ENCODE data around the gene ZKSCAN1.
A peak's percentile ranks its signal among the peaks of the same experiment; 100 is the strongest.

Gene ZKSCAN1

DNA sequence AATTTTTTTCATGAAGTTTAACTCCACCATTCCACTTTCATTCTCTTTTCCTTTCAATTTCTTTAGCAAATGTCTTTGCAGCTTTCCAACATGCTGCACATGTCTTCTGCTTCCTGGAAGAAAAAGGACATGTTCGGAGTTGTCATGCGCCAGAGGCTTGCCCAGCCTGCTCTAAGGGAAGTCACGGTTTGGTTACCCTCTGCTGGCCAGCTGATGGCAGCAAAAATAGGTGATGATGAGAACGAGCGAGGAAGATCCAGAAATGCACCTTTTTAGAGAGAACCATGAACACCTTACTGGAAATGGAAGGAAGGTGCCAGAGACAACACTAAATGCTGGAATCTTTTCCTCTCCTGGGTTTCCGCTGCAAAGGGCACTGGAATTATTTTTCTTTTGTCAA lies 29.3 kb downstream of the ZKSCAN1 start:
- DNase-seq, result no peak

DNA sequence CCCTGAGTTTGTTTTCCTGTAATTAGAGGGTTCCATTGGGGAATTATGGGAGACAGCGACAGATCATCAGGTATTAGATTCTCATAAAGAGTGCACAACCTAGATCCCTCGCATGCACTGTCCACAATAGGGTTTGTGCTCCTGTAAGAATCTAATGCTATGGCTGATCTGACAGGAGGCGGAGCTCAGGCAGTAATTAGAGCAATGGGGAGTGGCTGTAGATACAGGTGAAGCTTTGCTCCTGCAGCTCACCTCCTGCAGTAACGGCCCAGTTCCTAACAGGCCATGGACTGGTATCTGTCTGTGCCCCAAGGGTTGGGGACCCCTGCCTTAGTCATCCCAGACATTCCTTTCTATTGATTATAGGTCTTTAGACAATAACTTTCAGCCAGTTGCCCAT lies 33.3 kb downstream of the ZKSCAN1 start:
- peak; percentile 14 for DNase-seq

DNA sequence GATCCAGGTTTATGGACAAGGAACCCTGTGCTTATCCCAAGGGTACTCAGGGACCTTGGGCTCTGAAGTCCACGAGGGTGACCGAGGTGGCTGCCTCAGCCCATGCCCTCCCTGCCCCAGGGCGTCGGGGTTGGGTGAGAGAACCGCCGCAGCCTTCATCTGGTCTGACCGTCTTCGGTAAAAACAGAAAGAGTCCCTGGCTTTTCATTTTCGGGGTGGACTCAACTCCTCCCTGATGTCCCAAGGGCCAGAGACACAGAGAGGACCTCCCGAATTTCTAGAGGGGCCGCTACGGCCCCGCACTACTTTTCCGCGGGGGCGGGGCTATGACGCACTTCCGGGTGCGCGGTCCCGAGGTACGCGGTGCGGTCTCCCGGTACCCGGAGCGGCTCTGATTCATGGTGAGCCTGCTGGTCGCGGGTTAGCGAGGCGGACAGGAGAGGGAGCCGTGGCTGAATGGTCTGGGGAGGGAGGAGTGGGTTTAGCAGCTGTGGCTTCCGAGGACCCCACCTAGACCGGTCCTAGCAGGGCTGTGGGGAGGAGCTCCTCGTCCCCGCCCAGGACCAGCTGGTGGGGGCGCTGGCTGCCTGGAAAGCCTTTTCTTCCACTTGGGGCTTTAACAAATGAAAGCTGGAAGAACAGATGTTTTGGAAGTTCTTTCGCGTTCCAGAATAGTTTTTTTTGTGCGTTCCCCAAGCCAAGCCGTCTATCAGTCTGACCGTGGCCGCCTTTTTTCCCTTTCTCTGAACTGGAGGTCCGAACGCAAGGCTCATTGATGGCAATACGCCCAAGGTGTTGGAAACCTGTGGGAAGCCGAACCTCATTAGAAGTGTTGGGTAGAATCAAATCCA lies 34.3 kb downstream of the ZKSCAN1 start, which contains the start of gene ZSCAN21:
Gene ZSCAN21, plus strand, starts transcription at position 334 of the 851 bp plus-strand sequence. CDS start 7,233 bp downstream, outside the sequence.
- peak; percentile 81 for DNase-seq

DNA sequence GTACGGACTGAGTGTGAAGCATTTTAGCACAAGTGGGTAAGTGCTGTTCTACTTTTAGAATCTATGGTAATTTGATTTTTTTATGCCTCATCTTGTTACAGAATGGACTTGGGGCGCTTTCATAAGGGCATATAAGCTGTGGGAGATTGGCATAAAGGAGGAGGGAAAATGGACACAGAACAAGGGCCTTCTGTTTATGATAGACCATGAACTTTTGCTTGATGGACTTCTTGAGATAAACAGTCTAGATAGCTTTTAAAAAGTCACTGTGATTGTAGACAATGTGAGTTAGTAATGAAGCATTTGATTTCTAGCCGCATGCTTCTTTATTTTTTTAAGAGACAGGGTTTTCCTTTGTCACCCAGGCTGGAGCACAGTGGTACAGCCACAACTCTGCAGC lies 36.2 kb downstream of the ZKSCAN1 start:
- no peak for DNase-seq

DNA sequence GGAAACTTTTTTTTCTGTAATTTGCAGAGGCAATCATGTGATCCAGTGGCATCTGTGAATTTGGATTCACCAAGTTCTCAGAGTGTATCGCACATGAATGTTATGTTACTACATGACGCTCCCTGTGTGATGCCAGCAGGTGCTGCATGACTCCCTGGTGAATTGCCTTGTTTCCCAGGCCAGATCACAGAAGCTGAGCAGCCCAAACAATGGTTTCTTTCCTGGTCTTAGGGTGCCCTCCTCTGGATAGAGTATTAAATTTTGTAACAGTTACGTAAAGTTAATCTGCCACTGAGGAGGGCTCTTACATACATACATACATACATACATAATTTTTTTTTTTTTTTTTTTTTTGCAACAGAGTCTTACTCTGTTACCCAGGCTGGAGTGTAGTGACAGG lies 37.8 kb downstream of the ZKSCAN1 start:
- DNase-seq, result peak; percentile 70

DNA sequence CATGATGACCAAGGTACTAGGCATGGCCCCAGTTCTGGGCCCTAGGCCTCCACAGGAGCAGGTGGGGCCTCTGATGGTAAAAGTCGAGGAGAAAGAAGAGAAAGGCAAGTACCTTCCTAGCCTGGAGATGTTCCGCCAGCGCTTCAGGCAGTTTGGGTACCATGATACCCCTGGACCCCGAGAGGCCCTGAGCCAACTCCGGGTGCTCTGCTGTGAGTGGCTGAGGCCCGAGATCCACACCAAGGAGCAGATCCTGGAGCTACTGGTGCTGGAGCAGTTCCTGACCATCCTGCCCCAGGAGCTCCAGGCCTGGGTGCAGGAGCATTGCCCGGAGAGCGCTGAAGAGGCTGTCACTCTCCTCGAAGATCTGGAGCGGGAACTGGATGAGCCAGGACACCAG lies 41.6 kb downstream of the ZKSCAN1 start:
- DNase-seq, result no peak

DNA sequence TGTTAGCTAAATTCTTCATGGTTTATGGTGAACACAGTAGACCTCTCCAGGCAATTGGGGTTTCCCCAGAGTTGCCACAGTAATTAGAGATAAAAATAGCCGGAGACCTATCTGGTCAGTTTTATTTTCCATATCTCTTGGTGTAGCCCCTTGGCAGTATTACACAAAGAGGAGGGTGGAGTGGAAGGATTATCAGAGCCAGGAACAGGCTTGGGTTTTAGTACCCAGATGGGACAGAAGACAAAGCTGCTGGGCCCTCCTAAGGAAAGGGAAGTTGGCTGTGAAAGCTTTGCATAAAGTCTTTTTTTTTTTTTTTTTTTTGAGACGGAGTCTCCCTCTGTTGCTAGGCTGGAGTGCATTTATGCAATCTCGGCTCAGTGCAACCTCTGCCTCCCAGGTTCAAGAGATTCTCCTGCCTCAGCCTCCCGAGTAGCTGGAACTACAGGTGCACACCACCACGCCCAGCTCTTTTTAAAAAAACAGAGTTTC lies 43.9 kb downstream of the ZKSCAN1 start:
- no peak for DNase-seq

DNA sequence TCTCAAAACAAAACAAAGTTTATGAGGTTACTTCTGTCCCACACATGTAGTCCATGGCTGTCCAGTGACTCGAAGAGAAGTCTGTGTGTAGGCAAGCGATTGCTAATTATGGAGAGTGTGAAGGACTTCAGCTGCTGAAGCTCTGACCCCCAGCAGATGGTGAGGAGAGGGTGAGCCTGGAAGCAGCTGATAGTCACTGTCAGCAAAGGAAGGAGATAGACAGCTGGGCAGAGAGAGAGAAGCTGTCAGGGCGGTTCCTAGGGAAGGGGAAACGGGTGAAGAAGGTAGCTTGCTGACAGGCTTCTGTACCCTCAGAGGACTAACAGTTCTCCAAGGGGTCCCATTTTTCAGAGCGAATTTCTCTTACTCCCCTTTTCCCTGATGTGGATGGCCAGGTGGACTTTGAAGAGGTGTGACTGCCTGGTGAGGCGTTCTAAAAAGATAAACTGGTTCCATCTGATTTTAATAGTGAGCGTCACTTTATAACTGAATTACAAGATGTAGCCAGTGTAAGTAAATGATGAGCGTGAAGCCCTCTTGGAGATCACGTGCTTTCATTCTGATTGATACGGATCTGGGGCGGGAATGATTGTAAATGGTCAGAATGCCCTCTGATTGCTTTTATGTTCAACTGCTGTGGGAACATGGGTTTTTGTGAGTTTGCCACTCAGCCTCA lies 46.3 kb downstream of the ZKSCAN1 start:
- DNase-seq, result no peak

DNA sequence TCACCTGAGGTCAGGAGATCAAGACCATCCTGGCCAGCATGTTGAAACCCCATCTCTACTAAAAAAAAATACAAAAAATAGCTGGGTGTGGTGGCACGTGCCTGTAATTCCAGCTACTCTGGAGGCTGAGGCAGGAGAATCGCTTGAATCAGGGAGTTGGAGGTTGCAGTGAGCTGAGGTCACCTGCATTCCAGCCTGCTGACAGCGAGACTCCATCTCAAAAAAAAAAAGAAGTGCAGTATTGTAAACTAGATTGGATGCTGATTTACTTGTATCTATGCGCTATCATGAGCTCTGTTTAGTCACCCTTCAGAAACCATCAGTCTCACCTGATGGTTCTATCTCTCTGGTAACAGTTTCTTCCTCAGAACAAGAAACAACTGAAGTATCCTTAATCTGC lies 48.0 kb downstream of the ZKSCAN1 start:
- no peak for DNase-seq

DNA sequence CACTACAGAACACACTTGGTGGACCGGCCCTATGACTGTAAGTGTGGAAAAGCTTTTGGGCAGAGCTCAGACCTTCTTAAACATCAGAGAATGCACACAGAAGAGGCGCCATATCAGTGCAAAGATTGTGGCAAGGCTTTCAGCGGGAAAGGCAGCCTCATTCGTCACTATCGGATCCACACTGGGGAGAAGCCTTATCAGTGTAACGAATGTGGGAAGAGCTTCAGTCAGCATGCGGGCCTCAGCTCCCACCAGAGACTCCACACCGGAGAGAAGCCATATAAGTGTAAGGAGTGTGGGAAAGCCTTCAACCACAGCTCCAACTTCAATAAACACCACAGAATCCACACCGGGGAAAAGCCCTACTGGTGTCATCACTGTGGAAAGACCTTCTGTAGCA lies 48.8 kb downstream of the ZKSCAN1 start:
- DNase-seq, result no peak

DNA sequence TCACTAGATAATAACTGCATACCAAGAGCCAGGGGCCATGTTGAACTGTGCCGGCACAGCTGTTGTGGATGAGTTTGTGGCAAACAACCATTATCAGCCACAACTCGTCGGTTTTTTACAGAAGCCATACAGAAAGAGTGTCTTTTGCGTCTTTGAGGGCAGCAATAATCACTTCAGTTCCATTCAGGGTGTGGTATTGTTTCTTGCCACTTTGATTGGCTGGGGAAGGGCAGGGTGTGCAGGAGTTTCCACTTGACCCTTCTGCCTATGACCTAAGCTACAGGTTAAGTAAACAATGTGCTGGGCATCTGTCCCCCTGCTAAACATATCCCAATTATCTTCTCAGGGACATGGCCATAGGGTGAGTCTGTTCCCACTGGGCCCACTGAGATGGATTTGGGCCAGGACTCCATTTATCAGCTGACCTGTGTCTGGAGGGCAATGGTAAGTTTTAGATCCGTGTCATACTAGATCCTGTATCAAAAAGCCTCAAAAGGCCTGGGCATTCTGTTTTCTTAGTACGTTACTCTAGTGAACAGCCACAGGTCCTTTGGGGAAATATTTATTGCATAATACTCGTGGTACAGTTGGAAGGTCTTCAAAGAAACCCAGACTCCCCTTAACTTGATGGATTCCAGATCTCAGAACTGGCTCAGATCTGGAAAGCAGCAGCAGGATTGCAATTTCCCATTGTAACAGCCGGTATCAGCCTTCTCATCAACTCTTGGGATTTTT lies 50.2 kb downstream of the ZKSCAN1 start:
- no peak for DNase-seq

DNA sequence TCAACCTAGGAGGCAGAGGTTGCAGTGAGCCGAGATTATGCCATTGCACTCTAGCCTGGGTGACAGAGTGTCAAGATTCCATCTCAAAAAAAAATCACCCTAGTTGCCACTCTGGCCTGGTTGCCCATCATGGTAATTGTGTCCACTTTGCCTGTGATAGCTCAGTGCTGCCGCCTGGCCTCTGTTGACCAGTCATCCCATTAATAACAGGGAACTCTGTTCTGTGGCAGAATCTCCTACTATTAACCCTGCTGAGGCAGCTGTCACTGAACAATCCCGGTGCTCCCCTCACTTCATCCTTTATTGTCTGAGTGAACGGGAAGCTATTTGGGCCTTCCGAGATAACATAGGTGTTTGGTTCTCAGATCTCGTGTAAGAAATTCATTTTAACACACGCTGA lies 51.6 kb downstream of the ZKSCAN1 start:
- peak; percentile 27 for DNase-seq

DNA sequence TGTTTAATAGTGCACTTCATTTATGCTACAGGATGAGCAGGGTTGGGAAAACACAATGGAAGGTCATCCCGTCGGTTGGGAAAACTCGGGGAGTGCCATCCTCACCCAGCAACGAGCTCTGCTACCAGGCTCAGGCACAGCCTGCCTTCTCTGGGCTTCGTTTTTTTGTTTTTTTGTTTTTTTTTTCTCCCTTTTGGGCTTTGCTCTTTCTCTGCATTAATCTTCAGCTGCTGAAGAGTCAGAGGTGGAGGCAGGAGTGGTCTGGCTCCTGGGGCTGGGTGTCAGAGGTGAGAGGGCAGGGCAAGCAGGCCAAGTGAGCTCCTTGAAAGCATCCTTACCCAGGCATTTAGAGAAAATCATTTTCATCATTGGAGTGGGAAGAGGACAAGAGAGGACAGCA lies 54.6 kb downstream of the ZKSCAN1 start:
- no peak for DNase-seq

DNA sequence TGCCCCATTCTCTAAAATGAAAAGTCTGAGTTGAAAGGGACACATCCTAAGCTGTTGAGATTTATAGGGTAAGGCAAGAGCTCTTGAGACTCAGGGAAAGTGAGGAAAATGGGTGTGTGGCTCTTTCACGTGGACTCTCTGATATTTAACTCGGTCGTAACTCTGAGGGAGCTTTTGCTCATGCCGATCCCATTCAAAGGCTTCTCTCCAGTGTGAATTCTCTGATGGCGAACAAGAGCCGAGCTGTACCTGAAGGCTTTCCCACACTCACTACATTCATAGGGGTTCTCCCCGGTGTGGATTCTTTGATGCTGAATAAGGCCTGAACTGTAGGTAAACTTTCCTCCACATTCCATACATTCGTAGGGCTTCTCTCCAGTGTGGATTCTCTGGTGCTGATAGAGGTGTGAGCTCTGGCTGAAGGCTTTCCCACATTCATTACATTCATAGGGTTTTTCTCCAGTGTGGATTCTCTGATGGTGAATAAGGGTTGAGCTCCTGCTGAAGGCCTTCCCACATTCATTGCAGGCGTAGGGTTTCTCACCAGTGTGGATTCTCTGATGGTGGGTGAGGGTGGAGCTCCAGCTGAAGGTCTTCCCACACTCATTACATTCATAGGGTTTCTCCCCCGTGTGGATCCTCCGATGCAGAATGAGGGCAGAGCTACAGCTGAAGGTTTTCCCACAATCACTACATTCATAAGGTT lies 55.8 kb downstream of the ZKSCAN1 start:
- DNase-seq, result no peak

DNA sequence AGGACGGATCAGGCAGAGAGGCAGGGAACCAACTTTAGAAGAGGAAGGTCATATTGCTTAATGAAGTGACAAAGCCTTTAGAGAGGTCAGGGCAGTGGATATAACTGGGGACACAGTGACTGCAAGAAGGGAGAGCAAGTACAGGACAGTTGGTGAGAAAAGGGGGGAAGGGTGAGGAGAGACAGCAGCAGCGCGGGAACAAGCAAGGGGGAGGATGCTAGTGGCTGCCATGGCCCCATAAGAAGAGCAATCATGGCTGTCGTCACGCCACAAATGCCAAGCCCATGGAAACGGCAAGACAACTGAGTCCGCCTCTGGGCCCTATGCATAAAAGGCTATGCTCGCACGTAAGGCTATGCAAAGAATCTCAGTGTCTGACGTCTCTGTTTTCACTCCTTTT lies 57.1 kb downstream of the ZKSCAN1 start:
- no peak for DNase-seq

DNA sequence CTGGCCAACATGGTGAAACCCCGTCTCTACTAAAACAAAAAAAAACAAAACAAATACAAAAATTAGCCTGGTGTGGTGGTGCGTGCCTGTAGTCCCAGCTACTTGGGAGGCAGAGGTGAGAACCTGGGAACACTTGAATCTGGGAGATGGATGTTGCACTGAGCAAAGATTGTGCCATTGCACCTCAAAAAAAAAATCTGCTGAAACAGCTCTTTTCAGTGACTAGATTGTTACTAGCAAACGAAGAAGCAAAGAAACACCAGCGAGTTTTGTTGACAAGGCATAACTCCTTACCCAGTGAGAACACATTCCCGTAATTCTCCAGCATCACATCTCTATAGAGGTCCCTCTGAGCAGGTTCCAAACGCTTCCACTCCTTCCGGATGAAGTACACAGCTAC lies 59.4 kb downstream of the ZKSCAN1 start:
- DNase-seq, result no peak

DNA sequence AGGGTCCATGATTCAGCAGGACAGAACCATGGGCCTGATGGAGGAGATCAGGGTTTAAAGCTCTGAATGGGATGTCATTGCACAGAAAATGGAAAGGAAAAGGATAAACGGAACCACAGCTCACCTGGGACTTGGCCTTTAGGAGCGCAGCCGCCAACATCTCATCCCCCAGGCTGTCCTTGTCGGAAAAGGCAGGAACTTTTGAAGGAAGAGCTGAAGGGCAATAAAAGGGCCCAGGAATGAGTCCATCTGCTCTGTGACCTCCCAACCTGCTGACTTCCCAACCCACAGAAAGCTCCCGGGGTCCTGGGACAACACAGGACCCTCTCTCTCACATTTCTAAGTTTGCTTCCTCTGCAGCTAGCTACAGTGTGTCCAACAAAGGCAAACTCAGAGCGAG lies 60.0 kb downstream of the ZKSCAN1 start:
- no peak for DNase-seq

DNA sequence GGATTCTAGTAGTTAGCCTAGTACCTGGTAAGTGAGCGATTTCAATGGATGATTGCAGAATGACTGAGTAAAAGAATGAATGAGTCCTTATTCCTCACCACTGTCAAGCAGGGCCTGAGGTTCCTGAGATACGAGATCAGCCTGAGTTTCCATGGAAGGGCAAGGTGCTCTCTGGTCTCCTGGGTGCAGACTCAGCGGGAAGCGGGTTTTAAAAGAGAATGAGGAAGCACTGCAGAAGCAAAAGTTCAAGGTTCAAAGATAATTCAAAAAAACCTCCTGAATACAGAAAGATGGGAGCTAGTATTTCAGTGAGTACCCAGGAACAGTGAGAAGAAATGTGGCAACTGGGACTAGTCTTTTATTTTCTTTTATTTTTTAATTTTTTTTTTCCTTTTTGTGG lies 61.8 kb downstream of the ZKSCAN1 start:
- no peak for DNase-seq

DNA sequence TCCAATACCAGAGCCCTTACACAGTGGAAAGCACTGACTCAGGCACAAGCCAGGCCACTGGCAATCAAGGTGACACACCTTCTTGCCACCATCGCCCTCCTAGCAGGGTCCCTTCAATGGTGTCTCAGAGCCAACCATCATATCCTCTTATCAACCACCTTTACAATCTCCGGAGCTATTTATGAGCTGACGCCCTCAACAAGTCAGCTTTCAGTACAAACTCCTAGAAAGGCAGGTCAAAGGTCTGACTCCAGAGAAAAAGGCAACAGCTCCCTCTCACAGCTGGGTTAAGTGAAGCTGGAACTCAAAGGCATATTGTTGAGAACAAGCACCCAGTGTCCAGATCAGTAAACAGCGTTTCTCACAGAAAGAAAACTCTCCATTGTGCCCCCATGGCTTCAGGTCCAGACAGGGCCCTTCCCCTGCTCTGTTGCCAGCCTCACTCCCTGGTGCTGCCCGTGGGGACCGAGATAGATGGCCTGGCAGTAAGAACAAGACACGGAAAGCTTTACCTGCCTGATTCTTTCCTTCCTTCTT lies 63.7 kb downstream of the ZKSCAN1 start:
- DNase-seq, result no peak

DNA sequence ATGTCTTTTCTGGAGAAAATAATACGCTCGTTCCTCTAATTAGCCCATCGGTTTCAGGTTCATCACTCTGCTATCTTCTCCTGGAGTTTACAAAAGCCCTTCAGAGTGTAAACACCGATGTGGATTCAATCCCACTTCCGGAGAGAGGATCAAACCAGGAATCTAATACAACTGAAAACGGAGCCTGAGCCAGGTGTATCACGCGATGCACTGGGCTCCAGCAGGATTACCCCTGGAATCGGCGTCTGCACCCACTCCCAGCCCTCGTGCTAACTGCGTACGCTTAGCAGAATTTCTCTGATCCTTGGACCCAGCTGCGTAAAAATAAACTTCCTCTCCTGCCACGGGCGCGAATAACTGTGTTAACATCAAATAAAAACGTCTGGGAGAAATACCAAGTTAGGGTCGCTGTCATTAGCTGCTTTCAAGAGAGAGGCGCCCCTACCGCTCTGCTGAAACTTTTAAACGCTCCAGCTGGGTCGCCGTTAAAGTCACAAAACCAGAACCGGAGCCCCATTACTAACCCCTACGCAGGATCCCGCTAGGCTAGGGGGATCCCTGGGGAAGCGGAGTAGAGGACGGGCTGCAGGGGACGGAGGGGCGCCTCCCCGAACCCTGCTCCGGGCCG lies 65.6 kb downstream of the ZKSCAN1 start:
- DNase-seq, result peak; percentile 73

DNA sequence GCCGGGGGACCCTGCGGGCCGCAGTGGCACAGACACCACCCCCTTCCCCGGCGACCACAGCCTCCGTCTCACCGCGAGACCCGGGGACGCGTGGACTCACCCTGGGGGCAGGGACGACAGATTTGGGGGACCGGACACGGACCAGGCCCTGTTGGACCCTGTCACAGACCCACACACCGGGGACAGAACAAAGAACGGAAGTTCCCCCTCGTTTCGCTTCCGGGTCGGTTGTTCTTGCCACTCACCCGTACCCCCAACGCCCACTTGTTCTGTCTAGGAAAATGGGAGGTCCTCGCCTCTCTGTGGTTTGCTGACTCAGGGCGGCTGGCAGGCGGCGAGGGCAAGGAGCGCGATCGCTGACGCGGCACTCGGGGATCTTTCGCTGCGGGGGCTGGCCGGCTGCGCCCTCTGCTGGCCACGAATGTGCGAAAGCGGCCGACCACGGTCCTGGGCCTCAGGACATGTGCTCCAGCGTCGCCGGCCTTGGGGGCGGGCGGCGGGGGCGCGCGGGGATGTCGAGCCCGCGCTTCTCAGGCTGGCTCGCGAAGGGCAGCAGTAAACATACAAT lies 66.2 kb downstream of the ZKSCAN1 start, which contains the start of gene ZNF3:
Gene ZNF3, minus strand, starts transcription at position 189 of the 568 bp plus-strand sequence. CDS start 4,366 bp downstream, outside the sequence.
- peak; percentile 99 for DNase-seq

DNA sequence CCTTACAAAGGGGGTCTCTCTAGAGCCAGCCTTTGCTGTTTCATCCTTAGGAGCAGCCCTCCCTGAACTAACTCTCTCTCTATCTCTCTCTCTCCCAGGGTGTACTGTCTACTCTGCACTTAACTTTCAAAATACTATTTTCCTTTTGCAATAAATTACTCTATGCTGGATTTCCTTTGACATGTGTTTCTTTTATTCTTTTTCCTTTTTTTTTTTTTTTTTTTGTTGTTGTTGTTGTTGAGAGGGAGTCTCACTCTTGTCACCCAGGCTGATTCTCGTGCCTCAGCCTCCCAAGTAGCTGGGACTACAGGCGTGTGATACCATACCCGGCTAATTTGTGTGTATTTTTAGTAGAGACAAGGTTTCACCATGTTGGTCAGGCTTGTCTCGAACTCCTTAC lies 67.6 kb downstream of the ZKSCAN1 start:
- no peak for DNase-seq

Data from NCI-H146 (cell line).